Osteoblast (primary cell): ENCODE data around the gene GALNT9. TPM values are rescaled to one million over a fixed set of nuclear protein-coding genes. Genes with fewer than 3 reads are reported as not detected.

Experiments
- DNase-seq: peaks from one replicate; pipeline ENCODE4 v3.0.0; 2011; ENCODE audit warnings: low spot score, mixed read lengths; ENCODE audit not compliant: insufficient read length; ENCODE audit errors: missing footprints
- H2AFZ ChIP-seq: 2 replicates; pipeline ENCODE4 v1.6.0; 2011; ENCODE audit warnings: mild to moderate bottlenecking, low read length
- H3K27ac ChIP-seq: 2 replicates; pipeline ENCODE4 v1.5.1; 2011; ENCODE audit warnings: mild to moderate bottlenecking, low read depth, low read length, moderate library complexity
- H3K27me3 ChIP-seq: 2 replicates; pipeline ENCODE4 v1.6.0; 2012; ENCODE audit warnings: mild to moderate bottlenecking, control low read depth, inconsistent platforms, low read length, moderate library complexity; ENCODE audit not compliant: insufficient read depth
- H3K36me3 ChIP-seq: 2 replicates; pipeline ENCODE4 v1.5.1; 2011; ENCODE audit warnings: mild to moderate bottlenecking, low read length, control low read depth, moderate library complexity; ENCODE audit not compliant: insufficient read depth
- H3K4me1 ChIP-seq: 2 replicates; pipeline ENCODE4 v1.5.1; 2011; ENCODE audit warnings: mild to moderate bottlenecking, low read length, control low read depth, moderate library complexity; ENCODE audit not compliant: insufficient read depth
- H3K4me2 ChIP-seq: 2 replicates; pipeline ENCODE4 v1.6.0; 2011; ENCODE audit warnings: mild to moderate bottlenecking, low read length; ENCODE audit not compliant: insufficient read depth
- H3K4me3 ChIP-seq: fragments of 200-600 bp; sonication (generic); 3 replicates; pipeline ENCODE4 v1.5.1; 2012; ENCODE audit warnings: mild to moderate bottlenecking, low read length, inconsistent platforms; ENCODE audit not compliant: insufficient read depth
- H3K79me2 ChIP-seq: 2 replicates; pipeline ENCODE4 v1.6.0; 2012; ENCODE audit warnings: mild to moderate bottlenecking, low read length, control low read depth, inconsistent platforms; ENCODE audit not compliant: insufficient read depth
- H3K9me3 ChIP-seq: 2 replicates; pipeline ENCODE4 v1.5.1; 2011; ENCODE audit warnings: low read depth, low read length, control low read depth
- H4K20me1 ChIP-seq: 2 replicates; pipeline ENCODE4 v1.6.0; 2012; ENCODE audit warnings: mild to moderate bottlenecking, low read length, control low read depth; ENCODE audit not compliant: insufficient read depth
- CTCF ChIP-seq: IDR thresholded peaks from 2 replicates; pipeline ENCODE4 v1.5.1; 2011; ENCODE audit warnings: mild to moderate bottlenecking, low read depth, low read length, moderate library complexity; ENCODE audit errors: extremely low read depth
- total RNA-seq: library from RNA; depleted of rRNA; stranded (reverse); fragments of >200 nt; gene quantifications from 2 replicates; pipeline ENCODE4 v1.2.3, GENCODE V29; 2012

GALNT9 gene
- total RNA-seq, 1 donor: 0.36 TPM

DNA sequence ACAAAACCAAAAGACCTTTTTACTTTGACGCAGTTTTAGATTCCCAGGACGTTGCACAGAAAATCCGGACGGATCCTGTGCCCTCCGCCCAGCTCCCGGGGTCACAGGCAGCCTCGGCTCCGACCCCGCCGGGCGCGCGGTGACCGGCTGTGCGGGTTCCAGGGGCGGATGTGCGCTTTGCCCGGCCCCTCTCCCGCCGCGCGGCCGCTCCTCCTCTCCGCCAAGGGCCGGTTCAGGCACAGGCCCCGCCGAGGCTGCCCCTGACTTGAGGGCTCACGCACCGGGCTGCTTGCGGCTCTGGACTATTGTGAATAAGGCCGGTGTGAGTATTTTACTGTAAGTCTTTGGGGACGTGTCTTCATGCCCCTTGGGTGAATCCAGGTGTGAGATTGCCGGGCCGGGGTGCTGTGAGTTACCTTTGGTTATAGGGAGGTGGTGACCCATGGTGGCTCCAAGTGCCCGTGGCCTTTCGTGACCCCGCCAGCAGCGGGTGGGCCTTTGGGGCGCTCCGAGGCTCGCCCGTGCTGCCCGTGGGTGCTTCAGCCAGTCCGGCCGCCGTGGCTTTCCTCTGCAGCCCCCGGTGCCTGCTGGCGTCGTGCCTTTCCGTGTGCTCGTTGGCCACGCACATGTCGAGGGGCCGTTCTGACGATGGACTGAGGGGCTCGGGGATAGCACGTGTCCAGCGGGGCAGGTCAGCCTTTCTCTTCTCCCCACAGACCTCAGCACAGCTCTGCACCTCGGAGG lies 139.2 kb downstream of the GALNT9 start:
- H3K27ac ChIP-seq: no peak overlapping the region
- no peaks in the 10 kb centered on the region for H3K4me1 ChIP-seq
- H3K4me2 ChIP-seq: peak overlapping the region; percentile 85
- peaks cover 10% of the 10 kb centered on the region for H3K9me3 ChIP-seq
- peak overlapping the region; percentile 70 for H3K4me3 ChIP-seq
- H3K36me3 ChIP-seq: no peaks in the 10 kb centered on the region
- H3K27me3 ChIP-seq: no peaks in the 10 kb centered on the region
- no peaks in the 10 kb centered on the region for H4K20me1 ChIP-seq
- no peak for TF ChIP-seq CTCF
- peak overlapping the region; percentile 57 for H2AFZ ChIP-seq
- H3K79me2 ChIP-seq: no peaks in the 10 kb centered on the region
- peak; percentile 87 for DNase-seq

DNA sequence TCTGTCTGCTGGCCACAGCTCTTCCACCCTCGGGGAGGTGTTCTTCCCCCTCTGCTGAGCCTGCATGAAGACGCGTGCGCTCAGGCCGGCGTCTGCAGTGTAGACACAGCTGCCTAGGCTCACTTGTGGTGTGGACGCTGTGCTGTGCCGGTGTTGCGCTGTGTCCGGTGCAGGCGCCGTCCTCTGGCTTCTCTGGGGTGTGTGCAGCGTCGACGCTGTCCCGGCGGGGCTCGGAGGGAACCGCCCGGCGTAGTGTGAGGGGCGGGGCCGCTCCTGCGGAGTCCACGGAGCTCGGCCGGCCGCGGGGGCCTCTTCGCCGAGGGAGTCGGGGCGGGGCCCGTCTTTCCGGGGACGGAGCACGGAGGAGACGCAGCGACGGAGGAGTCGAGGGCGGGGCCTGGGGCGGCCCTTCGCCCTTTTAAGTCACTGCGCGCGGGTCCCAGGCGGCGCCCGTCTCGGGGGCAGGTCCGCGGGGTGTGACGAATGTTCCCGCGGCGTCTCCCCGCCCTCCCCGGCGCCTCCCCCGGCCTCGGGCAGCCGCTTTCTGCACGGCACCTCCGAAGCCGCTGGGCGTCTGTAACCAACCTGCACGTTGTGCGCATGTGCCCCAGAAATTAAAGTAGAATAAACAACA lies 139.9 kb downstream of the GALNT9 start:
- no peak for TF ChIP-seq CTCF
- Histone ChIP-seq H3K36me3 (no peaks in the 10 kb centered on the region), H4K20me1 (no peaks in the 10 kb centered on the region), H2AFZ (peak overlapping the region; percentile 88), H3K4me3 (peak overlapping the region; percentile 70), H3K27me3 (peaks cover under 1% of the 10 kb centered on the region), H3K79me2 (no peaks in the 10 kb centered on the region), H3K4me1 (no peaks in the 10 kb centered on the region), H3K4me2 (peak overlapping the region; percentile 85), H3K27ac (no peak overlapping the region), H3K9me3 (peaks cover 10% of the 10 kb centered on the region)
- peak; percentile 99 for DNase-seq

DNA sequence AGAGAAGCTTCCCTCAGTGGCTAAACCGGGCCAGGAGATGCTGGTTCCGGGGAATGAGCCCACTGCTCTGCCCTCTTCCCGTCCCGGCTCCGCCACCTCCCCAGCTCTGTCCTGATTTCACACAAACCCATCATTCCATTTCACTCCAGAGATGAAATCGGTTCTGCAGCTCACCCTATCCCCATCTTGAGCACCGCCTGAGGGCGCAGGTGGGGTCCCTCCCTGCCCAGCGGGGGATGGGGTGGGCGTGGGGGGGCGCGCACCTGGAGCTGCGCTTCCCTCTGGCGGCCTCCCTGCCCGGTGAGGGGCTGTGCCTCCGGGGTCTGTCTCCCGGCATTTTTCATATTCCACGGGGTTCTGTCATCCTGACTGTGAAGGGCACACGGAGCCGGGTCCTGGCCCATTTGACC lies 140.5 kb downstream of the GALNT9 start:
- no peaks in the 10 kb centered on the region for H3K79me2 ChIP-seq
- H3K4me3 ChIP-seq: peak overlapping the region; percentile 70
- no peaks in the 10 kb centered on the region for H3K4me1 ChIP-seq
- H3K36me3 ChIP-seq: no peaks in the 10 kb centered on the region
- no peak for DNase-seq
- H3K27ac ChIP-seq: no peak overlapping the region
- H3K9me3 ChIP-seq: peaks cover 6% of the 10 kb centered on the region
- H3K27me3 ChIP-seq: peaks cover 6% of the 10 kb centered on the region
- no peak for TF ChIP-seq CTCF
- peak overlapping the region; percentile 88 for H2AFZ ChIP-seq
- no peaks in the 10 kb centered on the region for H4K20me1 ChIP-seq
- H3K4me2 ChIP-seq: peak overlapping the region; percentile 85

DNA sequence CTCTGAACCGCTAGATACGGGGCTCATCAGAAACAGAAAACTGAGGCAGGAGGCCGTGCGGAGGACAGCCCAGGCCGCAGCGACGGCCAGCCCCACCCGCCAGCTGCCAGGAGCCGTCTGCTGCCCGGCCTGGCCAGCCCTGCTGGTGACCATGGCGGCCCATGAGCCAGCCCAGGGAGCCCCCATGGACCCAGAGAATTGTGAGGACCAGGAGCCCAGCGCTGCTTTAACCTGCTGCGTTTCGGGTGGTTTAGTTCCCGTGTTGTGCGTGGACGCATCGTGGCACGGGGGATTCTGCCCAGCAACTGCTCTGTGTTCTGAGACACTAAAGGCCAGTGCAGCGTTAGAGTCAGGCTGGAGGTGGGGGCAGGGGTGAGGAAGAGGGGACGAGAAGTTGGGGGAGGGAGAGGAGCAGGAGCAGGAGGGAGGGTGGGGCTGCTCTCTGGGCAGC lies 140.9 kb downstream of the GALNT9 start:
- Histone ChIP-seq H3K27ac (no peak overlapping the region), H3K9me3 (peaks cover 2% of the 10 kb centered on the region), H3K36me3 (no peaks in the 10 kb centered on the region), H3K79me2 (no peaks in the 10 kb centered on the region), H3K4me1 (no peaks in the 10 kb centered on the region), H3K27me3 (peaks cover 10% of the 10 kb centered on the region), H2AFZ (no peak overlapping the region), H3K4me3 (no peak overlapping the region), H4K20me1 (no peaks in the 10 kb centered on the region), H3K4me2 (no peak overlapping the region)
- TF ChIP-seq CTCF: no peak
- no peak for DNase-seq
